ENCODE results near the gene DPEP3.
A peak's percentile ranks its signal among the peaks of the same experiment; 100 is the strongest.

The DPEP3 gene

DNA sequence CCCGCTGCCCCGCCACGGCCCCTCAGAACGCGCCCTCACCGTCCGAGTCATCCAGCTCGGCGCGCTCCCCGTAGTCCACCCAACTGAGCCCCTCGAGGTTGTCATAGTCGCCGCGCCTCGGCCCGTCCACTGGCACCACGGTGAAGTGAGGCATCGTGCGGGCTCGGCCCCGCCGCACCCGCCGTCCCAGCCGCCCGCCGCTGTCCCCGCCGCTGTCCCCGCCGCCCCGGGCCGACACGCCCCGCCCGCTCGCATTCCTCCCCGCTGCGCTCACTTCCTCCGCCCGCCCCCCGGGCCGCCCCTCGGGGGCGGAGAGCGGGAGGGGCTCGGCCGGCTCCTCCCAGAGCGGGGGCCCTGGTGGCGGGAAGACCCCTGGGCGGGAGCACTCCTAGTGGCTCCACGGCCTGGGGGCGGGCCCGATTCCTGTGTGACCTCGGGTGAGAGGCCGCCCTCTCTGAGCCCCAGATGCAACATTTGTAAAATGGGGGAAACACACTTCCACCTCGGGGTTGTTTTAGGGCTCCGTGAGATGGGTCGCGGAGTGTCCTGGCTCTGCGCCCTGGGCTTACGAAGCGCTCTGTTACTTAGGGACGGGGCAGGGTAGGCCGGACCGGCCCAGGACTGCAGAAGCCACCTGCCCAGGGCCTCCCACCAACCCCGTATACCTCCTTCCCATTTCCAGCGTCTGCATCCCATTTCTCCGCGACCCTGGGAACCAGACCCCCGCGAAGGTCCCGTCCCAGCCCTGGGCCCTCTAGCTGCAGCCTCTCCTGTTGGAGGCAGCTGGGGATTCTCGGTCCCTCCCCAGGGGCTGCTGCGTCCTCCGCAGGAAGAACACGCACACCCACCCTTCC lies 11.7 kb downstream of the DPEP3 start, which contains the start of gene SLC12A4:
Gene SLC12A4, minus strand, starts transcription at position 238 of the 854 bp plus-strand sequence. Its CDS starts 84 bp downstream, at position 154.
- peak; percentile 66 for FAIRE-seq
- peak; percentile 93 for DNase-seq (ENCODE audit: extremely low spot score, insufficient read length, low read depth)

GRCh38 chr16:67967958-67968399 lies 12.3 kb downstream of the DPEP3 start:
- DNase-seq (ENCODE audit: extremely low spot score, insufficient read length, low read depth) (no peak), FAIRE-seq (peak; percentile 21)

DNA sequence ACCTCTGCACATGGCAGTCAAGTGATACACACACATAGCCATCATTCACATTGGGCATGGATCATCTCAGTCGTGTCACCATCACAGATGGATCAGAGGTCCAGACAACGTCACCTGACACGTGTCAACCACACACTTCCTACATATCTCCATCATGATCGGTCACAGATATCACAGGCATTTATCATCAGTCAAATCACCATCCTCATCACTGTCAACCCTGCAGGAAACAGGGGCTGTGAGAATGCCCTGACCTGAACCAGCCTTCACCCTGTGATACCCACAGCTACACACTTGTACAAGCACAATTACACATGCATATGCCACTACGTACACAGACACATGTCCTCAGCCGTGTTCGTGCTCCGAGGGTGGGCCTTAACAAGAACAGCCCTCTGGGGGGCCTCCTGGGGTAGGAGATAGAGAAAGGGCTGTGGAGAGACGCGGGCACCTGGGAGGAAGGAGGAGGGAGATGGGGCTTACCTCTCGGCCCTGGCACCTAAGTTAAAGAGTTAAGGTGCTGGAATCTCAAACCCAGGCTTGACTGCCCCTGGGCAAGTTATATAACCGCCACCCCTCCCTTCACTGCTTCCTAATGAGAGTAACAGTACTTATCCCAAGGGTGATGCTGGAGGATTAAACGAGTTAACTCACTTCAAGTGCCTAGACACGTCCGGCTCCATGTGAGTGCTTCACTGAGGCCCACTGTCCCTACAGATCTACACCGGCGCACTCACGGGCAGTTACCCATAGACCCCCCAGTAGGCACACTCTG lies 12.9 kb downstream of the DPEP3 start:
- DNase-seq (ENCODE audit: extremely low spot score, insufficient read length, low read depth) = no peak
- FAIRE-seq = no peak

DNA sequence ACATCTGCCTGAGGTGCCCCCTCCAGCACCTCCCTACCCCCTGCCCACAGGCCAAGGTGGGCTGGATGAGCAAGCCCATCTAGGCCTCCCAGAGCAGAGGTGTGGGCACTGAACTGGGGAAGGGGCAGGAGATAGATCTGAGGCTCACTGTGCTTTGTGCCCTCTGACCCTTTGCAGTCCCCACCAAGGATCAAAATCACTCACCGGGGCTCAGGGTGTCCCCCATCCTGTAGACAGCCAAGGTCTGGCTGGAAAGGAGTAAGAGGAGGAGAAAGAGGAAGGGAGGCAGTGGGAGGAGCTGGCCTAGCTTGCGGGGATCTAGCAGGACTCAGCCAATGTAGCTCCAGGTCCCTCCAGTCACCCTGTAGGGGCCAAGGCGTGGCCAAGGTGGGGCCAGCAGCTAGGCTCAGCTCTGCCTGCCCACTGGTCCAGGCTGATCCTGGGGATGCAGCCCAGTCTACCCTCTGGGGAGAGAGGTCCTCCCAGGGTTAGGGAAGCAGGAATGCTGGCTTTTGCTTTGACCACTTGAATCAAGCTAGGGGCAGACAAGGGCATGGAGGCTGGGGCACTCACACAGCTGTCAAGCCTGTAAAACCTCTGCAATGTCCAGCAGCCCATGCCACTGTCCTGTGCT lies 13.6 kb downstream of the DPEP3 start:
- no peak for DNase-seq (ENCODE audit: extremely low spot score, insufficient read length, low read depth)

GRCh38 chr16:67965668-67966548 lies 14.4 kb downstream of the DPEP3 start:
- DNase-seq (ENCODE audit: extremely low spot score, insufficient read length, low read depth) (no peak), FAIRE-seq (no peak)

More for the DNA sequence above, 13.6 kb downstream of the DPEP3 start:
- FAIRE-seq = no peak

- DNase-seq (ENCODE audit: extremely low spot score, insufficient read length, low read depth) (no peak), FAIRE-seq (no peak)
These were observed 15.7 kb downstream of the DPEP3 start for GRCh38 chr16:67964477-67965131.

- no peak for FAIRE-seq
- DNase-seq (ENCODE audit: extremely low spot score, insufficient read length, low read depth) = no peak
These were observed 16.5 kb downstream of the DPEP3 start for GRCh38 chr16:67963662-67964321.

DNA sequence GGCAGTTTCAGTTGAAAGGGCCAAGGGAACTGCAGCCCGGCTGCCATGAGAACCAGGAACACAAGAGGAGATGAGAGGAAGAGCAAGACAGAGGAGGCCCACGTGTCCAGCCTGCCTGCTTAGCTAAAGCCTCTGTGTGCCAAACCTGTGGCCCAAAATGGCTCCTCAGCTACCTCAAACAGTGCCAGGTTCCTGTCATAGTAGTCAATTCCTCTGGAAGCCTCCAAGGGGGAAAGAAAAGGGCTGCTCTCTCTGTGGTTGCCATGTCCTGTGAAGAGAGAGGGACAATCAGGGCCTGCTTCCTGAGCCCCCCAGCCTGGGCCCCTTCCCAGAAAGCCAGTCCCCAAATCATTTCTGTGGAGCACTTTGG lies 17.0 kb downstream of the DPEP3 start:
- DNase-seq (ENCODE audit: extremely low spot score, insufficient read length, low read depth) = no peak
- no peak for FAIRE-seq

- DNase-seq (ENCODE audit: extremely low spot score, insufficient read length, low read depth) (no peak), FAIRE-seq (no peak)
These were observed 18.2 kb downstream of the DPEP3 start for GRCh38 chr16:67962135-67962534.

GRCh38 chr16:67961551-67961957 lies 18.7 kb downstream of the DPEP3 start:
- DNase-seq (ENCODE audit: extremely low spot score, insufficient read length, low read depth) = no peak
- FAIRE-seq = no peak

- FAIRE-seq (no peak), DNase-seq (ENCODE audit: extremely low spot score, insufficient read length, low read depth) (no peak)
These were observed 20.6 kb downstream of the DPEP3 start for GRCh38 chr16:67959536-67960329.

DNA sequence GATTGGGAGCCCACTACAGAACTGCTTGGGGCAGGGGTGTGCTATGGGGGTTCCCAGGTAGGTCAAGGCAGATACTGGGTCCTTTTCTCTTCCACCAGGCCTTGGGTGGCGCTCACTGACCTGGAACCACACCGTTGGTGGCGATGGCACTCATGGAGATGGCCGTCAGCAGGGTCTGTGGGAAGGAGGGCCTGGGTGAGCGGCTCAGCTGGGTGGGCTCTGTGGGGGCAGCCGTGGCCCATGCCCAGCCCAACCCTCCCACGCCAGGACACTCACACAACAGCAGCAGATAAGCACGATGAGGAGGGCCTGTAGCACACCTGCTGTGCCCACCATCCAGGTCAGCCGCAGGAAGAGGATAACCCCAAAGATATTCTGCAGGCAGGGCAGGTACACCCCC lies 22.7 kb downstream of the DPEP3 start:
- FAIRE-seq = no peak

GRCh38 chr16:67954421-67955196 lies 25.7 kb downstream of the DPEP3 start:
- DNase-seq (ENCODE audit: extremely low spot score, insufficient read length, low read depth) (no peak), FAIRE-seq (no peak)

More for the DNA sequence above, 22.7 kb downstream of the DPEP3 start:
- no peak for DNase-seq (ENCODE audit: extremely low spot score, insufficient read length, low read depth)

DNA sequence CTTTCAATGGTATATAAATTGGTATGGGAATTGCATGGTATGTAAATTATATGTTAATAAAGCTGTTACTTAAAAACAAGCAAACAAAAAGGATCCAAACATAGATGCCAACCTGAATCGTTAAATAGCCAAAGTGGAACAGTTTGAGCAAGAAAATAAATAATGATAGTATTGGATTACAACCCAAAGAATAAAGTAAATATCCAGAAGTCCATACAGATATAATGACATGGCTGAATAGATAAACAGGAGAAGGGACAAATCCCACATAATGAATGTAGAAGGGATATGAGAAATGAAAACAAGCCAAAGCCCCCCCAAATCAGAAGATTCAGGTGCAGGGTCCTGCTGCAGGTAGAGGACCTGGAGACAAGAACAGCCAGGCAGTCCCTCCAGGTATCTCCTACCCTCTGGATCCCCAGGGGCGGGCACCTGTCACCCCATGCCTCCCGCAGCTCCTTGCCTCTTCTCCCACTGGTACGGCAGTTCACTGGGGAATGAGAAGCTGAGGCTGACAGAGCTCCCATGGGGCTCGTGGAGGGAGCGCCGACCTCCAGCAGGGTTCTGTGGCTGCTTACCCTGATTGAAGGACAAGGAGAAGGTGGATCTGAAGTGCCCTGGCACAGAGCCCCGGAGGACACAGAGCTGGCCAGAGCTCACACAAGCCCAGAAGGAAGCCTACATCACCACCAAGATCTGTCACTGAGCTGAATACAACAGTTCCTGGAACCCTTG lies 26.5 kb downstream of the DPEP3 start:
- no peak for FAIRE-seq

DNA sequence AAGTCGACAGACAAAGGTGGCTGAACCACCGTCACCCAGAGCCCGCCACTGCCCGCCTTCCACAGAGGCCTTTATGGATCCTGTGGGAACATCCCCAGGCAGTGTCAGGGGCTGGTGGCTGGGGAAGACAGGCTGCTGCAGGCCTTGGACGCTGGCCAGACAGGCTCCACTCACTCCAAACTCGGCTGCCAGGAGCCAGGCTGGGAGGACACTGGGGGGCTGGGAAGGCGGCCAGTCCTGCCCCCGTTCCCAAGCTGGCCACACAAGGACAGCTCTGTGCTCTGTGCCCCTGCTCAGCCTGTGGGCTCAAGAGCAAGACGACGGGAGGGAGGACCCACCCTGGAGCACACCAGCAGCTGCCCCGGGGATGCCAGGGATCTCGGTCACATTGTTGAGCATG lies 28.8 kb downstream of the DPEP3 start:
- DNase-seq (ENCODE audit: extremely low spot score, insufficient read length, low read depth) = no peak
- no peak for FAIRE-seq

More for the DNA sequence above, 26.5 kb downstream of the DPEP3 start:
- no peak for DNase-seq (ENCODE audit: extremely low spot score, insufficient read length, low read depth)

GRCh38 chr16:67950335-67950843 lies 29.9 kb downstream of the DPEP3 start:
- no peak for FAIRE-seq

More at GRCh38 chr16:67950335-67950843, 29.9 kb downstream of the DPEP3 start:
- no peak for DNase-seq (ENCODE audit: extremely low spot score, insufficient read length, low read depth)

Data from GM18507 (cell line).